Measurements from ENCODE around the gene FOXO1.

Gene FOXO1

GRCh38 chr13:40661875-40662665 is 4.4 kb downstream of the FOXO1 start:
- no peak for TF ChIP-seq CTCF (conservative IDR thresholded peaks at IDR 0.05; ENCODE audit: low read length)
- Histone ChIP-seq H3K9me2 (replicated peaks; ENCODE audit: low read depth, low read length) (no peaks in the 10 kb centered on the region), H3K9me3 (ENCODE audit: insufficient read depth, low read depth, low read length) (no peaks in the 10 kb centered on the region), H2AFZ (ENCODE audit: low read length) (no peak overlapping the region), H3K9ac (ENCODE audit: low read depth, low read length, poor library complexity, severe bottlenecking) (peak overlapping the region; percentile 7), H3K4me3 (ENCODE audit: low read length, poor library complexity, severe bottlenecking) (peak overlapping the region; percentile 55), H3K27me3 (ENCODE audit: insufficient read depth, low read length, poor library complexity, severe bottlenecking) (no peaks in the 10 kb centered on the region), H3K4me2 (ENCODE audit: low read depth, low read length, poor library complexity, severe bottlenecking) (peak overlapping the region; percentile 56), H3K4me1 (ENCODE audit: insufficient read depth, low read length, poor library complexity, severe bottlenecking) (peaks cover 40% of the 10 kb centered on the region), H4K20me1 (ENCODE audit: insufficient read depth, low read length, poor library complexity, severe bottlenecking) (peaks cover 6% of the 10 kb centered on the region), H3K36me3 (ENCODE audit: insufficient read depth, low read length) (no peaks in the 10 kb centered on the region), H3K79me2 (ENCODE audit: insufficient read depth, low read length) (peaks cover 57% of the 10 kb centered on the region), H3F3A (ENCODE audit: low read depth) (no peaks in the 10 kb centered on the region)

GRCh38 chr13:40660692-40661091 is 5.7 kb downstream of the FOXO1 start:
- TF ChIP-seq EZH2phosphoT487 (IDR thresholded peaks at IDR 0.05; ENCODE audit: borderline replicate concordance), result no peak
- TF ChIP-seq CTCF (conservative IDR thresholded peaks at IDR 0.05; ENCODE audit: low read length), result no peak
- Histone ChIP-seq H3K4me2 (ENCODE audit: low read depth, low read length, poor library complexity, severe bottlenecking) (peak overlapping the region; percentile 40), H3K36me3 (ENCODE audit: insufficient read depth, low read length) (no peaks in the 10 kb centered on the region), H3K9ac (ENCODE audit: low read depth, low read length, poor library complexity, severe bottlenecking) (peak overlapping the region; percentile 38), H3K79me2 (ENCODE audit: insufficient read depth, low read length) (peaks cover 70% of the 10 kb centered on the region), H3K27me3 (ENCODE audit: insufficient read depth, low read length, poor library complexity, severe bottlenecking) (no peaks in the 10 kb centered on the region), H3K4me3 (ENCODE audit: low read length, poor library complexity, severe bottlenecking) (no peak overlapping the region), H3K9me3 (ENCODE audit: insufficient read depth, low read depth, low read length) (no peaks in the 10 kb centered on the region), H3F3A (ENCODE audit: low read depth) (no peaks in the 10 kb centered on the region), H4K20me1 (ENCODE audit: insufficient read depth, low read length, poor library complexity, severe bottlenecking) (peaks cover 2% of the 10 kb centered on the region), H2AFZ (ENCODE audit: low read length) (no peak overlapping the region), H3K4me1 (ENCODE audit: insufficient read depth, low read length, poor library complexity, severe bottlenecking) (peaks cover 40% of the 10 kb centered on the region), H3K9me2 (replicated peaks; ENCODE audit: low read depth, low read length) (no peaks in the 10 kb centered on the region)

DNA sequence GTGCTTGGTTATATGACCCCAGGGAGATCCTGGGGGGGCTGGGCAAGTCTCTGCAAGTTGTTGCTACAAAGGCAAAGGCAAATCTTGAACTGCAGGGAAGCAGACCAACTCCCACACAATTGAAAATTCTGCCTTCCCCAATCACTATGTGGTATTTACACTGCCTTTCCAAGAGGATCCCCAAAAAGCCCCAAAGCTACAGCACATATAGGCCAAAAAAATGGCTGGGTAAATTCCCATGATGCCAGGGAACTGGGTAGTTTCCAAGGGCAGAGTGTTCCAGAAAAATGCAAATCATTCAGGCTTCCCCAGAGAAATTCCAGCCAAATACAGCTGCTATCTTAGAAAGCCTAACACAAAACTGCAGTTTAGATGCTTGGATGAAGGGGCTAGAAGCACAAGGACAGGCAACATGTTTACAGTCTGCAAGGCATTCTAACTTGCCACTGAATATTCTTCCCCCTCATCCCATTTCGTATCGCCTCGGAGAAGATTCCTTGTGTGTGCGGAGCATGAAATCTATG is 6.2 kb downstream of the FOXO1 start:
- H3F3A ChIP-seq (ENCODE audit: low read depth), result no peaks in the 10 kb centered on the region
- no peaks in the 10 kb centered on the region for H3K9me3 ChIP-seq (ENCODE audit: insufficient read depth, low read depth, low read length)
- H3K9me2 ChIP-seq (replicated peaks; ENCODE audit: low read depth, low read length), result no peaks in the 10 kb centered on the region
- peaks cover 40% of the 10 kb centered on the region for H3K4me1 ChIP-seq (ENCODE audit: insufficient read depth, low read length, poor library complexity, severe bottlenecking)
- no peak overlapping the region for H3K4me3 ChIP-seq (ENCODE audit: low read length, poor library complexity, severe bottlenecking)
- TF ChIP-seq EZH2phosphoT487 (IDR thresholded peaks at IDR 0.05; ENCODE audit: borderline replicate concordance) (no peak), CTCF (conservative IDR thresholded peaks at IDR 0.05; ENCODE audit: low read length) (no peak)
- H2AFZ ChIP-seq (ENCODE audit: low read length), result no peak overlapping the region
- H4K20me1 ChIP-seq (ENCODE audit: insufficient read depth, low read length, poor library complexity, severe bottlenecking), result peaks cover 2% of the 10 kb centered on the region
- no peaks in the 10 kb centered on the region for H3K27me3 ChIP-seq (ENCODE audit: insufficient read depth, low read length, poor library complexity, severe bottlenecking)
- peak overlapping the region; percentile 38 for H3K9ac ChIP-seq (ENCODE audit: low read depth, low read length, poor library complexity, severe bottlenecking)
- H3K4me2 ChIP-seq (ENCODE audit: low read depth, low read length, poor library complexity, severe bottlenecking), result peak overlapping the region; percentile 40
- no peaks in the 10 kb centered on the region for H3K36me3 ChIP-seq (ENCODE audit: insufficient read depth, low read length)
- peaks cover 71% of the 10 kb centered on the region for H3K79me2 ChIP-seq (ENCODE audit: insufficient read depth, low read length)
